ENCODE data around the gene G3BP1.

GRCh38 chr5:151820903-151821302 is 49.1 kb downstream of the G3BP1 start:
- TF ChIP-seq, protein P1, sequence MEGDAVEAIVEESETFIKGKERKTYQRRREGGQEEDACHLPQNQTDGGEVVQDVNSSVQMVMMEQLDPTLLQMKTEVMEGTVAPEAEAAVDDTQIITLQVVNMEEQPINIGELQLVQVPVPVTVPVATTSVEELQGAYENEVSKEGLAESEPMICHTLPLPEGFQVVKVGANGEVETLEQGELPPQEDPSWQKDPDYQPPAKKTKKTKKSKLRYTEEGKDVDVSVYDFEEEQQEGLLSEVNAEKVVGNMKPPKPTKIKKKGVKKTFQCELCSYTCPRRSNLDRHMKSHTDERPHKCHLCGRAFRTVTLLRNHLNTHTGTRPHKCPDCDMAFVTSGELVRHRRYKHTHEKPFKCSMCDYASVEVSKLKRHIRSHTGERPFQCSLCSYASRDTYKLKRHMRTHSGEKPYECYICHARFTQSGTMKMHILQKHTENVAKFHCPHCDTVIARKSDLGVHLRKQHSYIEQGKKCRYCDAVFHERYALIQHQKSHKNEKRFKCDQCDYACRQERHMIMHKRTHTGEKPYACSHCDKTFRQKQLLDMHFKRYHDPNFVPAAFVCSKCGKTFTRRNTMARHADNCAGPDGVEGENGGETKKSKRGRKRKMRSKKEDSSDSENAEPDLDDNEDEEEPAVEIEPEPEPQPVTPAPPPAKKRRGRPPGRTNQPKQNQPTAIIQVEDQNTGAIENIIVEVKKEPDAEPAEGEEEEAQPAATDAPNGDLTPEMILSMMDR (IDR thresholded peaks at IDR 0.05; ENCODE audit: low read depth, low read length, missing input control): no peak
- TF ChIP-seq REST (IDR thresholded peaks at IDR 0.05) (no peak), RAD21 (IDR thresholded peaks at IDR 0.05) (no peak), YY1 (IDR thresholded peaks at IDR 0.05) (no peak), JUND (IDR thresholded peaks at IDR 0.05) (no peak), MAX (IDR thresholded peaks at IDR 0.05) (no peak), SP1 (IDR thresholded peaks at IDR 0.05) (no peak), GABPA (IDR thresholded peaks at IDR 0.05 in 1 of 2, conservative IDR thresholded peaks at IDR 0.05 in 1 of 2) (no peak), FOXA1 (IDR thresholded peaks at IDR 0.05) (no peak), NR2F2 (IDR thresholded peaks at IDR 0.05) (no peak), EGR1 (IDR thresholded peaks at IDR 0.05; ENCODE audit: low read depth in 2 of 2) (no peak), TAF1 (conservative IDR thresholded peaks at IDR 0.05) (no peak), ZBTB33 (IDR thresholded peaks at IDR 0.05) (no peak)
- TF ChIP-seq, protein P2, sequence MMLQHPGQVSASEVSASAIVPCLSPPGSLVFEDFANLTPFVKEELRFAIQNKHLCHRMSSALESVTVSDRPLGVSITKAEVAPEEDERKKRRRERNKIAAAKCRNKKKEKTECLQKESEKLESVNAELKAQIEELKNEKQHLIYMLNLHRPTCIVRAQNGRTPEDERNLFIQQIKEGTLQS (IDR thresholded peaks at IDR 0.05): no peak
